Astrocyte of the spinal cord (primary cell): ENCODE measurements around the gene MECP2.

Experiments
- DNase-seq: peaks from one replicate; pipeline ENCODE4 v3.0.0; 2011; ENCODE audit warnings: low read depth, low spot score
- H3K4me3 ChIP-seq: 2 replicates; pipeline ENCODE4 v1.5.1; 2011; ENCODE audit warnings: low read depth, mild to moderate bottlenecking, low read length, moderate library complexity
- CTCF ChIP-seq: IDR thresholded peaks from 2 replicates; pipeline ENCODE4 v1.5.1; 2012; ENCODE audit warnings: low read depth, mild to moderate bottlenecking, low read length, inconsistent platforms
- in situ Hi-C: cut with HindIII; loops from 2 replicates; pipeline ENCODE4 v1.10.0; 2017; ENCODE audit warnings: low sequenced_read_pairs

Gene MECP2

DNA sequence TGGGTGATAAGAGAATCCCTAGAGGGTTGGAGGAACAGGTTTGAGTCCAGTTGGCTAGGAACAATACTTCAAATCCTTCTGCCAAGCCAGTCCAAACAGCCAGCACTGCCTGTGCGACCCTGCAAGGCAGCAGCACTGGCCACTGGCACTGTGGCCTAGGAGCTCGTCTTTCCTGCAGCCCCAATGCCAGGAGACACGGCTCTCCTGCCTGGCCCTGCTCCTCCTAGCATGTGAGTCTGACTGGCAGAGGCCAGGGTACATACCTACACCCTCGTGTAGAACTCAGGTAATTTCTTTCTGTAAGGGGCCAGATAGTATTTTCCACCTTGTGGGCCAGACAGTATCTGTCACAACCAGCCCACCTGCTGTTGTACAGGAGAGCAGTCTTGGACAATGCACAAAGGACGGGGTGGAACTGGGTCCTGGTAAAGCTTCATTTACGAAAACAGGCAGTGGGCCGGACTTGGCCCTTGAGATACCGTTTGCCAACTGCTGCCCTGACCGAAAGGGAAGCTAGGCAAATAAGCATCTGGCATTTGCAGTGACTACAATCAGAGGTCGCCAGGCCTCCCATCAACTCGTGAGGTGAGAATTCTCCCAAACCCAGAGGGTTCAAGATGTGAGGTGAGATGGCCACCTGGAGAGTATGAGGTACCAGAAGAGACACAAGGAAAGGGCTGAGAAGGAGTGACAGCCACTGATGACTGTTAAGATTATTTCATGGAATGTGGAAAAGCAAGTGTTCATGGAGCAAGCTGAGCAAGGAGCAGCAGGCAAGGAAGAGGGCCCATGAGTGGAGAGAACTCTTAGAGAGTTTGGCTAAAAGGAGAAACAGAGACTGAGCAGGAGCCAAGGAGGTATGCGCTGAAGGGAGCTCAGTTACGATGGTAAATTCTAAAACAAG lies 48.1 kb downstream of the MECP2 start:
- TF ChIP-seq CTCF: no peak
- no peak overlapping the region for H3K4me3 ChIP-seq
- in situ Hi-C loops: no loop called here
- no peak for DNase-seq

GRCh38 chrX:154048398-154048797 lies 49.1 kb downstream of the MECP2 start:
- H3K4me3 ChIP-seq: no peak overlapping the region
- no peak for DNase-seq
- in situ Hi-C loops: no loop called here
- no peak for TF ChIP-seq CTCF

DNA sequence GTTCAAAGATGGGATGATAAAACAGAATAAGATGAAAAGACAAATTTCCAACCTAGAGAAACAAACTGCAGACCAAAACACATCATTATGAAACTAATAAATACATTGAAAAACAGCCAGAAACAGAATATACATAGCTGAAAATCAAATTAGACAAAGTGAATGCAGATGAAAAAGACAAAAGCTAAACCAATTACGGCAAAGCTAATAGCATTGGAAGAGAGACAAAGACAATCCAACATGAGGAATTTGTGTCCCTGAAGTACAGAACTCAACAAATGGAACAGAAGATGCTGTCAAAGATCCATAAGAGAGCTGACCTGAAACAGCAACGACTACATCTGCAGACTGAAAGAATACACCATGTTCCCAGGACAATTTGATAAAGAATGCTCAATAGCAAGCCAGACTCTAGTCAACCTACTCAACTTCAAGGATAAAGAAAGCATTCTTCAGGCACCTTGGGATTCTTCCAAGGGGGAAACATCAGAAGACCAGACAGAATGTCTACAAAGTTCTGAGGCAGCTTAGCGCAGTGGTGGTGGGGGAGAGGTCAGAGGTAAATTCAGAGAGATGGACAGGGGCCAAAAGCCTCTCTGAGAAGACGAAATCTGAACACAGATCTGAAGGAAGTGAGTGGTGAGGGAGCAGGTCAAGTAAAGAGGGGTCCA lies 50.4 kb downstream of the MECP2 start:
- in situ Hi-C loops: no loop called here
- DNase-seq: peak; percentile 35
- H3K4me3 ChIP-seq: no peak overlapping the region
- no peak for TF ChIP-seq CTCF

DNA sequence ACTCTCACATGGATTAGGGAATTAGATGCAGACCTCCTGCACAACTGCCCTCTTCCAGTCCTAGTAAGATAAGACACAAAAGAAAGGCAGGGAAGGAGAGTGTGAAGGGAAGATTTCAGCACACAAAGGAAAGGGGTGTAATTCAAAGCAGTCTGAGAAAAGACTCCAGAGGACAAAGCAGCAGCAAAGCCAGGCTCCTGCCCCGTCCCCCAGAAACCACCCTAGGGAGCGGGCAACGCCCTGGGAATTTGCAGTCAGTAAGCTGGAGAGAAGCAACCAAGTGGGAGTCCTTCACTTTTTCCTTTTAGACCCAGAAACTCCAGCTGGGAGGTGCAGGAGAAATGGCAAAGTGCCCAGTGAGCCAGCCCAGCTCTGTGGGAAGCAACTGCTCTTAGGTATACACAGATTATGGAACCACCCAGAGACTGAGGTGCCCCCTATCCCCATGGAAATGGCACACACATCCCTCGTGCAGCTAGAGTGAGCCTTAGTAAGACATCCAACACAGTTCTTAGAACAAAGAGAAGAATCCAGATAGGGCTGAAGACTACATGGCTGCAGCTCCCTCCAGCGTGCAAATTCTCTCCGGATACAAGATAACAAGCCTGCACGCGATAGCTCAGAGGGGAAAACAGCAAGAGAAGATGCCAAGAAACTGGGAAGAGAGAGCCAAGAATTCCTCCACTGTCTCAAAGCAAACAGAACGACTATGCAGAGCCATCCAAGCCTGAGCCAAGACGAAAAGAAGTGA lies 51.3 kb downstream of the MECP2 start:
- DNase-seq: peak; percentile 79
- no peak overlapping the region for H3K4me3 ChIP-seq
- in situ Hi-C loops: no loop called here
- TF ChIP-seq CTCF: peak; percentile 25

- in situ Hi-C loops: no loop called here
- no peak for DNase-seq
- TF ChIP-seq CTCF: no peak
- H3K4me3 ChIP-seq: no peak overlapping the region
These were observed 53.4 kb downstream of the MECP2 start for GRCh38 chrX:154044091-154044490.

DNA sequence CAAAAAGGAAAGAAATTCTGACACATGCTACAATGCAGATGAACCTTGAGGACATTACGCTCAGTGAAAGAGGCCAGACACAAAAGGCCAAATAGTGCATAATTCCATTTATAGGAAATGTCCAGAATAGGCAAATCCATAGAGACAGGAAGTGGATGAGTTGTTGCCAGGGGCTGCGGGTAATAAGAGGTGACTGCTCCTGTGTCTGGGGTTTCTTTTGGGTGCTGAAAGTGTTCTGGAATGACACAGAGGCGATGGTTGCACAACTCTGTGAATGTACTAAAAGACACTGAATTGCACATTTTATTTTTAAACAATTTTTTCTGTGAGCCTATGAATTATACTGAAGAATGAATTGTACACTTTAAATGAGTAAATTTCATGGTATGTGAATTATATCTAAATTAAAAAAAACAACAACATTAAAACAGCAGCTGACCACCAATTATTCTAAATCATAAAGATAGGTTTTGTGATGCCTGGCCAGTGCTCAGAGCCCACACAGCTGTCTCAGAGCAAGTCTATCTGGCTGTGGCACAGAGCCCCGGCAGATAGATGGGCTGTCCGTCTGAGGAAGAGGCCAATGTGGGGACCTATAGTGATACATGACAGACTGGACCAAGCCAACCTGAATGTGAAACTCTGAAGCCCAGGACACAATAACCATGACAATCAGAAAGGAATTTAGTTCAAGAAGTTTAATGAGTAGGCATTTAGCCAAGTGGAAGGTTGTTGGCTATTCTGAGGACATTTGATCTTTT lies 54.3 kb downstream of the MECP2 start:
- DNase-seq: peak; percentile 43
- in situ Hi-C loops: no loop called here
- no peak for TF ChIP-seq CTCF
- H3K4me3 ChIP-seq: no peak overlapping the region
